Spleen (tissue), 11 donors: ENCODE measurements around the gene TMEM204. TPM values are rescaled to one million over a fixed set of nuclear protein-coding genes. Genes with fewer than 3 reads are reported as not detected.

Experiments
- DNase-seq: peaks from one replicate; pipeline ENCODE4 v3.0.0-alpha.2; 2020
- H3K27ac ChIP-seq, 8 donors: fragments of 200-600 bp; sonication (generic) in 7 of 8; 1 replicate in 4 of 8; 2 replicates in 4 of 8; pipeline versions ENCODE4 v1.5.0 to v1.8.0; 2016 to 2021; ENCODE audit warnings: inconsistent platforms in 4 of 8, mild to moderate bottlenecking in 4 of 8, moderate library complexity in 1 of 8
- H3K27me3 ChIP-seq, 7 donors: fragments of 200-600 bp; sonication (generic) in 6 of 7; replicated peaks in 1 of 7; 1 replicate in 4 of 7; 2 replicates in 3 of 7; pipeline versions ENCODE4 v1.5.0 to v1.8.0; 2016 to 2021; ENCODE audit warnings: inconsistent platforms in 3 of 7, mild to moderate bottlenecking in 1 of 7
- H3K36me3 ChIP-seq, 6 donors: fragments of 200-600 bp; sonication (generic) in 5 of 6; 1 replicate in 4 of 6; 2 replicates in 2 of 6; pipeline versions ENCODE4 v1.5.0 to v1.8.0; 2016 to 2021; ENCODE audit warnings: inconsistent platforms in 2 of 6
- H3K4me1 ChIP-seq, 6 donors: fragments of 200-600 bp; sonication (generic) in 5 of 6; 1 replicate in 3 of 6; 2 replicates in 3 of 6; pipeline versions ENCODE4 v1.5.0 to v1.8.0; 2016 to 2021; ENCODE audit warnings: inconsistent platforms in 3 of 6
- H3K4me3 ChIP-seq, 8 donors: fragments of 200-600 bp; sonication (generic) in 7 of 8; 1 replicate in 4 of 8; 2 replicates in 4 of 8; pipeline versions ENCODE4 v1.5.0 to v1.8.0; 2016 to 2021; ENCODE audit warnings: inconsistent platforms in 4 of 8, mild to moderate bottlenecking in 4 of 8, moderate library complexity in 2 of 8
- H3K9me3 ChIP-seq, 8 donors: fragments of 200-600 bp; sonication (generic) in 7 of 8; 1 replicate in 4 of 8; 2 replicates in 4 of 8; pipeline versions ENCODE4 v1.5.0 to v1.8.0; 2016 to 2021; ENCODE audit warnings: inconsistent platforms in 4 of 8
- CTCF ChIP-seq, 11 experiments: fragments of 200-600 bp in 7 of 11; fragments of 450-650 bp in 4 of 11; sonication (generic) in 4 of 11; IDR thresholded peaks in 8 of 11; conservative IDR thresholded peaks in 3 of 11; 1 replicate in 7 of 11; 2 replicates in 4 of 11; pipeline versions ENCODE4 v1.4.0 to v1.8.0; 2016 to 2021; ENCODE audit warnings: antibody characterized with exemption in 11 of 11, inconsistent platforms in 4 of 11, mild to moderate bottlenecking in 1 of 11
- POLR2A ChIP-seq, 3 donors: fragments of 450-650 bp; IDR thresholded peaks; one replicate each; pipeline ENCODE4 v1.5.1; 2017; ENCODE audit warnings: antibody characterized with exemption in 3 of 3, mild to moderate bottlenecking in 1 of 3
- POLR2AphosphoS5 ChIP-seq, 3 donors: sonication (generic); formaldehyde crosslinking; IDR thresholded peaks; one replicate each; pipeline ENCODE4 v1.5.1; 2017; ENCODE audit warnings: antibody characterized with exemption in 3 of 3
- WGBS, 5 donors: extraction: QIAGEN DNeasy Blood & Tissue Kit in 3 of 5; methylation state at CpG; one replicate each; pipeline versions ENCODE4 v1.1.5 to v1.1.7; 2013 to 2018; 5-methylcytosine and 5-hydroxymethylcytosine counted together
- intact Hi-C: fragments of 100-400 bp; cut with DNase I; formaldehyde crosslinking; loops from one replicate; pipeline ENCODE4 v1.15.0; 2023; ENCODE audit warnings: low total_unique reads
- polyA plus RNA-seq, 3 donors: library from polyadenylated mRNA; stranded (reverse); fragments of 200-250 nt; gene quantifications; one replicate each; pipeline ENCODE4 v1.2.1, GENCODE V29; 2013
- total RNA-seq, 7 donors: library from RNA; depleted of rRNA in 3 of 7; stranded (reverse); fragments of >200 nt in 3 of 7; fragmentation: NEBNext Ultra II Directional in 4 of 7; extraction: Animal tissue kit (Norgen Biotek cat#: 25700) in 4 of 7; gene quantifications; one replicate each; pipeline versions ENCODE4 v1.1.0 to v1.2.1, GENCODE V29; 2016 to 2021
- donor health status: healthy with polysubstance abuse.
- donor health status: DM: no; HTN: no; CAD: no; lungs with moderate emphysema.
- donor health status: DM: no; HTN: no; CAD: no.
- donor health status: Bipolar disorder and iron deficiency.
- donor health status: healthy.
- donor health status: DM: no; HTN: no; CAD: no.
- donor health status: DM: yes; HTN: yes; CAD: no.

TMEM204 gene
- total and polyA plus RNA-seq, 10 donors = 10.1 to 47.1 (median 23.1) TPM

GRCh38 chr16:1581804-1582203 lies 48.3 kb downstream of the TMEM204 start:
- no peak overlapping the region for H3K4me3 ChIP-seq

GRCh38 chr16:1583180-1583579 lies 49.7 kb downstream of the TMEM204 start:
- WGBS, 5 donors = 84 to 89% (median 87%) methylated on average over 15 of the region's 15 CpGs
- no peak for DNase-seq
- no peak overlapping the region for H3K4me3 ChIP-seq
- peaks cover 0 to 70% (median 10%) of the 10 kb centered on the region in 6 donors for H3K36me3 ChIP-seq
- no peaks in the 10 kb centered on the region for H3K27me3 ChIP-seq
- intact Hi-C loops = no loop called here
- no peaks in the 10 kb centered on the region for H3K4me1 ChIP-seq
- no peak overlapping the region for H3K27ac ChIP-seq
- no peak for TF ChIP-seq CTCF (IDR thresholded peaks at IDR 0.05 in 8 of 11, conservative IDR thresholded peaks at IDR 0.05 in 3 of 11)
- TF ChIP-seq POLR2AphosphoS5 (IDR thresholded peaks at IDR 0.05) = no peak
- TF ChIP-seq POLR2A (IDR thresholded peaks at IDR 0.05) = no peak
- H3K9me3 ChIP-seq = peaks cover 0 to 6% (median 0%) of the 10 kb centered on the region in 8 donors

More at GRCh38 chr16:1581804-1582203, 48.3 kb downstream of the TMEM204 start:
- H3K4me1 ChIP-seq = no peaks in the 10 kb centered on the region
- no peak overlapping the region for H3K27ac ChIP-seq
- peaks cover 0 to 60% (median 10%) of the 10 kb centered on the region in 6 donors for H3K36me3 ChIP-seq
- WGBS, 5 donors = 84 to 92% (median 91%) methylated on average over 9 of the region's 9 CpGs
- H3K9me3 ChIP-seq = peaks cover 0 to 6% (median 0%) of the 10 kb centered on the region in 8 donors
- H3K27me3 ChIP-seq = no peaks in the 10 kb centered on the region
- DNase-seq = no peak
- intact Hi-C loops = no loop called here
- TF ChIP-seq POLR2A (IDR thresholded peaks at IDR 0.05) (no peak), CTCF (IDR thresholded peaks at IDR 0.05 in 8 of 11, conservative IDR thresholded peaks at IDR 0.05 in 3 of 11) (no peak), POLR2AphosphoS5 (IDR thresholded peaks at IDR 0.05) (no peak)

GRCh38 chr16:1584926-1585484 lies 51.5 kb downstream of the TMEM204 start:
- H3K4me1 ChIP-seq = no peaks in the 10 kb centered on the region
- TF ChIP-seq POLR2A (IDR thresholded peaks at IDR 0.05) (no peak), POLR2AphosphoS5 (IDR thresholded peaks at IDR 0.05) (no peak), CTCF (IDR thresholded peaks at IDR 0.05 in 8 of 11, conservative IDR thresholded peaks at IDR 0.05 in 3 of 11) (no peak)
- peaks cover 0 to 71% (median 10%) of the 10 kb centered on the region in 6 donors for H3K36me3 ChIP-seq
- no peak for DNase-seq
- 76 to 88% (median 81%) methylated on average over 8 of the region's 8 CpGs for WGBS, 5 donors
- H3K4me3 ChIP-seq = no peak overlapping the region
- no peak overlapping the region for H3K27ac ChIP-seq
- H3K9me3 ChIP-seq = peaks cover 0 to 6% (median 0%) of the 10 kb centered on the region in 8 donors
- no peaks in the 10 kb centered on the region for H3K27me3 ChIP-seq
- intact Hi-C loops = no loop called here

GRCh38 chr16:1590366-1590765 lies 56.9 kb downstream of the TMEM204 start:
- TF ChIP-seq CTCF (IDR thresholded peaks at IDR 0.05 in 8 of 11, conservative IDR thresholded peaks at IDR 0.05 in 3 of 11) = no peak
- TF ChIP-seq POLR2AphosphoS5 (IDR thresholded peaks at IDR 0.05) = no peak
- no peak for TF ChIP-seq POLR2A (IDR thresholded peaks at IDR 0.05)
- DNase-seq = no peak
- intact Hi-C loops = no loop called here
- Histone ChIP-seq H3K9me3 (no peaks in the 10 kb centered on the region), H3K27ac (no peak overlapping the region), H3K4me1 (no peaks in the 10 kb centered on the region), H3K27me3 (no peaks in the 10 kb centered on the region), H3K4me3 (no peak overlapping the region), H3K36me3 (peaks cover 0 to 37% (median 1%) of the 10 kb centered on the region in 6 donors)
- 89 to 97% (median 93%) methylated on average over 6 of the region's 6 CpGs for WGBS, 5 donors
